Measurements from ENCODE around the gene COL26A1. TPM values are rescaled to one million over a fixed set of nuclear protein-coding genes. Genes with fewer than 3 reads are reported as not detected.

COL26A1 gene
- polyA plus RNA-seq (2013): 121 and 128 TPM in 2 replicates

DNA sequence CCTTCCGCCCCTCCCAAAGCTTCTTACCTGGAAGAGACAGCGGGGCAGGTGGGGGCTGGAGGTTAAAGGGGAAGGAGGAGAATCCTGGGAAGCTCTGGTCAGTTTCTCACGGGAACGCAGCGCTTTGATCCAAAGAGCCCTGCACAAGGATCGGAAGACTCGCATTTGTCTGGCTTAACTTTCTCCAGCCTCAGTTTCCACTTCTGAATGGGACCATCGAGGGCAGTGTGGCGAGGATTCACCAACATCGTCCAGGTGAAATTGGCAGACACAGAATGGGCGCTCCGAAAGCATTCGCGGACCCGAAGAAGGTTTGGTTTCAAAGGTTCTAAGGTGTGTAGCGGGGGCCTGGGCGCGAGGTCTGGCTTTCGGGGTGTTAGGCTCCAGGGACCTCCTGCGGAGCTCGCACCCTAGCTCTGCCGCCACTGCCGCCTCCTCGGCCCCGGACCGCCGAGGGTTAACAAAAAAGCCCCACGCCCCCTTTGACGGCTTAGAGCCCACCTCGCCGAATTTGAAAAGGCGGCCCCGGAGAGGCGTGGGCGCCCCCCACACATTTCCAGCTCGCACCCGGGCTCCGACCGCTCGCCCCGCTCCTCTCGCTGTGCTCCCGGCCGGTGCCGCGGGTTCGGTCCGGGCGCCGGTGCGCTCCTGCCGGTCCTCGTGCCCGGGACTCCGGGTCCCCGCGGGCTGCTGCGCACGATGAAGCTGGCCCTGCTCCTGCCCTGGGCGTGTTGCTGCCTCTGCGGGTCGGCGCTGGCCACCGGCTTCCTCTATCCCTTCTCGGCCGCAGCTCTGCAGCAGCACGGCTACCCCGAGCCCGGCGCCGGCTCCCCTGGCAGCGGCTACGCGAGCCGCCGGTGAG lies at the start of gene COL26A1:
Gene COL26A1 (plus strand): TSS at position 542 of the 862 bp plus-strand sequence. CDS start 158 bp downstream, at position 700.
- peaks cover 12% of the 10 kb centered on the region for H3K79me2 ChIP-seq (ENCODE audit: control insufficient read depth, insufficient read depth, low read length, poor library complexity)
- H3K14ac ChIP-seq (ENCODE audit: low read length): peak within 1 kb of the TSS; percentile 81
- H3K79me1 ChIP-seq (ENCODE audit: low read length): peaks cover 15% of the 10 kb centered on the region
- peak; percentile 63 to 70 for DNase-seq
- no CpG with 5 or more reads among the region's 76 CpGs for WGBS (ENCODE audit: extremely low coverage, insufficient coverage, insufficient read length)
- H3K36me3 ChIP-seq (ENCODE audit: control insufficient read depth in 1 of 2, insufficient read depth in 2 of 2, low read length in 2 of 2): peaks cover 0 to 2% of the 10 kb centered on the region in 2 experiments
- H4K8ac ChIP-seq (ENCODE audit: low read depth, low read length): peak within 1 kb of the TSS; percentile 73
- H2BK12ac ChIP-seq (ENCODE audit: low read length): peak within 1 kb of the TSS; percentile 50
- H2BK5ac ChIP-seq (ENCODE audit: low read depth, low read length, poor library complexity): peak within 1 kb of the TSS; percentile 47
- no peaks in the 10 kb centered on the region for H3K27me3 ChIP-seq (ENCODE audit: insufficient read depth, low read length)
- H3K18ac ChIP-seq (ENCODE audit: low read length): peak within 1 kb of the TSS; percentile 95
- H3K9ac ChIP-seq (ENCODE audit: low read length): peak within 1 kb of the TSS; percentile 92
- peak within 1 kb of the TSS; percentile 83 for H3K4me2 ChIP-seq (ENCODE audit: low read length)
- peak within 1 kb of the TSS; percentile 71 for H2AFZ ChIP-seq (ENCODE audit: insufficient read depth, low read length, poor library complexity)
- no peak within 1 kb of the TSS for H3K23ac ChIP-seq (ENCODE audit: low read length)
- peak within 1 kb of the TSS; percentile 85 for H4K91ac ChIP-seq (ENCODE audit: low read depth, low read length)
- H2AK5ac ChIP-seq (ENCODE audit: low read length): peak within 1 kb of the TSS; percentile 35
- H2BK120ac ChIP-seq (ENCODE audit: insufficient read depth, low read length, poor library complexity): peak within 1 kb of the TSS; percentile 75
- peak within 1 kb of the TSS; percentile 45 for H4K12ac ChIP-seq (ENCODE audit: low read depth, low read length)
- peak within 1 kb of the TSS; percentile 62 for H3K27ac ChIP-seq (ENCODE audit: low read depth, low read length)
- H3K4ac ChIP-seq (ENCODE audit: low read depth, low read length): peak within 1 kb of the TSS; percentile 54
- peaks cover 3 to 5% of the 10 kb centered on the region in 2 experiments for H3K4me1 ChIP-seq (ENCODE audit: control insufficient read depth in 1 of 2, insufficient read depth in 2 of 2, low read length in 2 of 2)
- H3K4me3 ChIP-seq (ENCODE audit: low read depth, low read length): peak within 1 kb of the TSS; percentile 92
- H3K9me3 ChIP-seq (ENCODE audit: insufficient read depth, low read depth, low read length): no peaks in the 10 kb centered on the region

GRCh38 chr7:101315336-101315735 lies 47.3 kb upstream of the COL26A1 start:
- Histone ChIP-seq H3K36me3 (ENCODE audit: control insufficient read depth in 1 of 2, insufficient read depth in 2 of 2, low read length in 2 of 2) (peaks cover 11 to 14% of the 10 kb centered on the region in 2 experiments), H3K79me2 (ENCODE audit: control insufficient read depth, insufficient read depth, low read length, poor library complexity) (no peaks in the 10 kb centered on the region), H2BK120ac (ENCODE audit: insufficient read depth, low read length, poor library complexity) (no peak overlapping the region), H2BK12ac (ENCODE audit: low read length) (no peak overlapping the region), H3K4me3 (ENCODE audit: low read depth, low read length) (no peak overlapping the region), H3K23ac (ENCODE audit: low read length) (no peak overlapping the region), H3K14ac (ENCODE audit: low read length) (no peak overlapping the region), H3K9me3 (ENCODE audit: insufficient read depth, low read depth, low read length) (no peaks in the 10 kb centered on the region), H2AK5ac (ENCODE audit: low read length) (no peak overlapping the region), H3K79me1 (ENCODE audit: low read length) (no peaks in the 10 kb centered on the region), H3K4ac (ENCODE audit: low read depth, low read length) (no peak overlapping the region), H3K4me2 (ENCODE audit: low read length) (no peak overlapping the region), H3K9ac (ENCODE audit: low read length) (no peak overlapping the region), H3K27me3 (ENCODE audit: insufficient read depth, low read length) (no peaks in the 10 kb centered on the region), H4K12ac (ENCODE audit: low read depth, low read length) (no peak overlapping the region), H3K18ac (ENCODE audit: low read length) (no peak overlapping the region), H4K91ac (ENCODE audit: low read depth, low read length) (no peak overlapping the region), H4K8ac (ENCODE audit: low read depth, low read length) (no peak overlapping the region), H2AFZ (ENCODE audit: insufficient read depth, low read length, poor library complexity) (no peak overlapping the region), H3K27ac (ENCODE audit: low read depth, low read length) (no peak overlapping the region), H2BK5ac (ENCODE audit: low read depth, low read length, poor library complexity) (no peak overlapping the region), H3K4me1 (ENCODE audit: control insufficient read depth in 1 of 2, insufficient read depth in 2 of 2, low read length in 2 of 2) (no peaks in the 10 kb centered on the region)
- WGBS (ENCODE audit: extremely low coverage, insufficient coverage, insufficient read length): no CpG with 5 or more reads among the region's 1 CpG
- DNase-seq: peak in 1 of 2 donors; percentile 78

GRCh38 chr7:101319401-101319800 lies 43.3 kb upstream of the COL26A1 start:
- Histone ChIP-seq H3K14ac (ENCODE audit: low read length) (no peak overlapping the region), H3K23ac (ENCODE audit: low read length) (no peak overlapping the region), H3K27me3 (ENCODE audit: insufficient read depth, low read length) (no peaks in the 10 kb centered on the region), H3K36me3 (ENCODE audit: control insufficient read depth in 1 of 2, insufficient read depth in 2 of 2, low read length in 2 of 2) (peaks cover 11 to 14% of the 10 kb centered on the region in 2 experiments), H3K4ac (ENCODE audit: low read depth, low read length) (no peak overlapping the region), H2BK12ac (ENCODE audit: low read length) (no peak overlapping the region), H3K18ac (ENCODE audit: low read length) (no peak overlapping the region), H4K91ac (ENCODE audit: low read depth, low read length) (no peak overlapping the region), H3K9ac (ENCODE audit: low read length) (no peak overlapping the region), H3K27ac (ENCODE audit: low read depth, low read length) (no peak overlapping the region), H3K4me3 (ENCODE audit: low read depth, low read length) (no peak overlapping the region), H3K79me1 (ENCODE audit: low read length) (peaks cover 5% of the 10 kb centered on the region), H3K79me2 (ENCODE audit: control insufficient read depth, insufficient read depth, low read length, poor library complexity) (peaks cover 3% of the 10 kb centered on the region), H3K4me2 (ENCODE audit: low read length) (no peak overlapping the region), H3K4me1 (ENCODE audit: control insufficient read depth in 1 of 2, insufficient read depth in 2 of 2, low read length in 2 of 2) (peaks cover 3 to 4% of the 10 kb centered on the region in 2 experiments), H2AFZ (ENCODE audit: insufficient read depth, low read length, poor library complexity) (no peak overlapping the region), H2AK5ac (ENCODE audit: low read length) (no peak overlapping the region), H4K8ac (ENCODE audit: low read depth, low read length) (no peak overlapping the region), H2BK120ac (ENCODE audit: insufficient read depth, low read length, poor library complexity) (no peak overlapping the region), H3K9me3 (ENCODE audit: insufficient read depth, low read depth, low read length) (no peaks in the 10 kb centered on the region), H2BK5ac (ENCODE audit: low read depth, low read length, poor library complexity) (no peak overlapping the region), H4K12ac (ENCODE audit: low read depth, low read length) (no peak overlapping the region)
- WGBS (ENCODE audit: extremely low coverage, insufficient coverage, insufficient read length): no CpG with 5 or more reads among the region's 5 CpGs
- DNase-seq: no peak

DNA sequence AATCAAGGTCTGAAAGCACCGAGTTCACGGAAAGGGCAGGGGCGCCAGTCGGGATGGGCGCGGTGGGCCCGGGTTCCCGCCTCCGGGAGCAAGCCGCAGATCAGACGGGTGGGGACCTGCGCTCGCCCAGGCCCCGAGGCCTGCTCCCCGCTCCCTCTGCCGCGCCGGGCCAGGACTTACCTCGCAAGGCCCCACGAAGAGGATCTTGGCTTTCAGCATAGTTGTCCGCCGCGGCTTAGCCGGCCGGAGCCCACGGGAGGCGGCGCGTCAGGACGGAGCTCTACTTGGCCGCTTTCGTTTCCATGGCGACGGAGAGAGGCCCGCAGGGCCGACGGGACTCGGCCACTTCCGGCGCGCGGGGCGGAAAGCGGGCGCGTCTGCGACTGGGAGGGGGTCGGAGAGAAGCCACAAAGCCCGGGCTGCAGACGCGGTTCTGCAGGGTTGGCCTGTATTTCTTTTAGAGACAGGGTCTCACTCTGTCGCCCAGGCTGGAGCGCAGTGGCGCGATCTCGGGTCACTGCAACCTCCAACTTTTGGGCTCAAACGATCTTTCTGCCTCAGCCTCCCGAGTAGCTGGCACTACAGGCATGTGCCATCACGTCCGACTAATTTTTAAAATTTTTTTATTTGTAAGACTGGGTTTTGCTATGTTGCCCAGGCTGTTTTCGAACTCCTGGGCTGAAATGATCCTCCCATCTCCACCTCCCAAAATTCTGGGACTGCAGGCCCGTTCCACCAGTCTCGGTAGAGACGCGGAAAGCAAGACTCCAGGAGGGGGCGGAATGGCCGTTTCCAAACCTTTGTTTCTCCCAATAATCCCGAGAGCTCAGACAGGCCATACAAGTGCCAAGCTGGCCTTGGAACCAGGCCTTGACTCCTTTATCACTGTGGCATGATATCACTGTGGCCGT lies 40.9 kb upstream of the COL26A1 start, which contains the start of gene IFT22:
Gene IFT22 (minus strand): TSS at position 322 of the 911 bp plus-strand sequence. CDS start 103 bp downstream, at position 219.
- Histone ChIP-seq H3K23ac (ENCODE audit: low read length) (no peak within 1 kb of the TSS), H3K4me3 (ENCODE audit: low read depth, low read length) (peak within 1 kb of the TSS; percentile 87), H3K9me3 (ENCODE audit: insufficient read depth, low read depth, low read length) (no peaks in the 10 kb centered on the region), H3K18ac (ENCODE audit: low read length) (peak within 1 kb of the TSS; percentile 37), H3K79me1 (ENCODE audit: low read length) (peaks cover 5% of the 10 kb centered on the region), H3K27me3 (ENCODE audit: insufficient read depth, low read length) (no peaks in the 10 kb centered on the region), H3K4me1 (ENCODE audit: control insufficient read depth in 1 of 2, insufficient read depth in 2 of 2, low read length in 2 of 2) (peaks cover 3 to 4% of the 10 kb centered on the region in 2 experiments), H4K8ac (ENCODE audit: low read depth, low read length) (peak within 1 kb of the TSS; percentile 89), H3K27ac (ENCODE audit: low read depth, low read length) (peak within 1 kb of the TSS; percentile 66), H2BK120ac (ENCODE audit: insufficient read depth, low read length, poor library complexity) (peak within 1 kb of the TSS; percentile 37), H2AK5ac (ENCODE audit: low read length) (no peak within 1 kb of the TSS), H3K79me2 (ENCODE audit: control insufficient read depth, insufficient read depth, low read length, poor library complexity) (peaks cover 3% of the 10 kb centered on the region), H3K9ac (ENCODE audit: low read length) (peak within 1 kb of the TSS; percentile 86), H4K91ac (ENCODE audit: low read depth, low read length) (peak within 1 kb of the TSS; percentile 71), H4K12ac (ENCODE audit: low read depth, low read length) (peak within 1 kb of the TSS; percentile 90), H2BK12ac (ENCODE audit: low read length) (no peak within 1 kb of the TSS), H2AFZ (ENCODE audit: insufficient read depth, low read length, poor library complexity) (peak within 1 kb of the TSS; percentile 65), H2BK5ac (ENCODE audit: low read depth, low read length, poor library complexity) (peak within 1 kb of the TSS; percentile 42), H3K14ac (ENCODE audit: low read length) (peak within 1 kb of the TSS; percentile 18), H3K4ac (ENCODE audit: low read depth, low read length) (no peak within 1 kb of the TSS), H3K4me2 (ENCODE audit: low read length) (peak within 1 kb of the TSS; percentile 89), H3K36me3 (ENCODE audit: control insufficient read depth in 1 of 2, insufficient read depth in 2 of 2, low read length in 2 of 2) (peaks cover 6 to 8% of the 10 kb centered on the region in 2 experiments)
- no CpG with 5 or more reads among the region's 69 CpGs for whole genome bisulfite sequencing (ENCODE audit: extremely low coverage, insufficient coverage, insufficient read length)
- peak; percentile 86 to 98 for DNase-seq
